A549 (cell line): ENCODE measurements around the gene GNGT2. TPM values are rescaled to one million over a fixed set of nuclear protein-coding genes. Genes with fewer than 3 reads are reported as not detected.

ENCODE experiments used
- ATAC-seq, 2 experiments: fragments of 200-7000 bp in 1 of 2; fragments of >200 bp in 1 of 2; cut with Nextera tagmentation in 1 of 2; cut with Tn5 transposase in 1 of 2; 3 replicates each; pipeline versions ENCODE4 v1.8.0 to v1.9.1; 2018 to 2020; ENCODE audit warnings: mild to moderate bottlenecking in 1 of 2, moderate library complexity in 1 of 2
- CTCF ChIA-PET: fragments of 300-600 bp; sonication (Branson Sonifier 250); formaldehyde crosslinking; extraction: SDS; loops from one replicate; lab custom pipeline; 2021; ENCODE audit warnings: antibody characterized with exemption, inconsistent platforms; lab: Yijun Ruan, JAX
- POLR2A ChIA-PET: fragments of 350-600 bp; formaldehyde crosslinking; extraction: SDS; loops from one replicate; lab custom pipeline; 2021; ENCODE audit warnings: antibody characterized with exemption, inconsistent platforms; lab: Yijun Ruan, JAX
- DNase-seq, 2 experiments: peaks; one replicate each; pipeline versions ENCODE4 v3.0.0 to v3.0.0-alpha.2; 2011 to 2016; ENCODE audit warnings: low read depth in 1 of 2, low spot score in 1 of 2
- FAIRE-seq: peaks from 2 replicates; lab custom pipeline; 2011; peaks lifted over from hg19 to GRCh38; lab: Jason Lieb, UNC
- H3K27ac ChIP-seq, 2 experiments: fragments of >200 bp; sonication (Bioruptor Twin); formaldehyde crosslinking; 3 replicates each; pipeline ENCODE4 v1.5.1; 2016 to 2017
- H3K4me1 ChIP-seq: fragments of >200 bp; sonication (Bioruptor Twin); formaldehyde crosslinking; 3 replicates; pipeline ENCODE4 v1.6.1; 2016
- H3K4me2 ChIP-seq: fragments of >200 bp; sonication (Bioruptor Twin); formaldehyde crosslinking; 3 replicates; pipeline ENCODE4 v1.6.1; 2016
- H3K4me3 ChIP-seq: fragments of >200 bp; sonication (Bioruptor Twin); formaldehyde crosslinking; 3 replicates; pipeline ENCODE4 v1.5.1; 2016
- H3K9me3 ChIP-seq: fragments of >200 bp; sonication (Bioruptor Twin); formaldehyde crosslinking; 3 replicates; pipeline ENCODE4 v1.6.1; 2016
- BHLHE40 ChIP-seq: IDR thresholded peaks from 2 replicates; pipeline ENCODE4 v1.6.1; 2012; ENCODE audit warnings: low read depth, low read length, inconsistent platforms
- CBX2 ChIP-seq: fragments of 200-600 bp; sonication (generic); IDR thresholded peaks from 2 replicates; pipeline ENCODE4 v1.6.1; 2016; ENCODE audit warnings: low read depth, mild to moderate bottlenecking, borderline replicate concordance
- CHD2 ChIP-seq: fragments of 150-350 bp; IDR thresholded peaks from 2 replicates; pipeline ENCODE4 v1.6.1; 2014; ENCODE audit warnings: low read length; ENCODE audit not compliant: partially characterized antibody
- CHD4 ChIP-seq: fragments of 200-600 bp; sonication (generic); IDR thresholded peaks from 2 replicates; pipeline ENCODE4 v1.6.1; 2016; ENCODE audit warnings: antibody characterized with exemption, mild to moderate bottlenecking, borderline replicate concordance
- EHF ChIP-seq: fragments of 250-450 bp; sonication (Bioruptor Pico); IDR thresholded peaks from 2 replicates; pipeline ENCODE4 v1.5.0; 2020; ENCODE audit warnings: mild to moderate bottlenecking
- EHMT2 ChIP-seq: fragments of 200-600 bp; sonication (generic); IDR thresholded peaks from 2 replicates; pipeline ENCODE4 v1.6.1; 2016; ENCODE audit warnings: antibody characterized with exemption, low read depth, mild to moderate bottlenecking, moderate library complexity
- ELK1 ChIP-seq: fragments of 150-350 bp; IDR thresholded peaks from 2 replicates; pipeline ENCODE4 v1.6.1; 2014; ENCODE audit warnings: low read depth, mild to moderate bottlenecking, low read length
- EP300 ChIP-seq, 2 experiments: fragments of >200 bp; sonication (Bioruptor Twin); formaldehyde crosslinking; IDR thresholded peaks; 2 replicates in 1 of 2; 3 replicates in 1 of 2; pipeline ENCODE4 v1.6.1; 2016 to 2017
- FOSB ChIP-seq: fragments of 250-450 bp; sonication (Bioruptor Pico); IDR thresholded peaks from 2 replicates; pipeline ENCODE4 v1.5.0; 2020; ENCODE audit warnings: mild to moderate bottlenecking, moderate library complexity
- FOSL2 ChIP-seq, 2 experiments: fragments of 450-650 bp in 1 of 2; fragments of >200 bp in 1 of 2; sonication (Bioruptor Twin) in 1 of 2; formaldehyde crosslinking; IDR thresholded peaks; 2 replicates each; pipeline versions ENCODE4 v1.5.0 to v1.6.1; 2016 to 2020; ENCODE audit warnings: mild to moderate bottlenecking in 1 of 2, moderate library complexity in 1 of 2
- HES2 ChIP-seq: fragments of >200 bp; sonication (Bioruptor Twin); formaldehyde crosslinking; IDR thresholded peaks from 2 replicates; pipeline ENCODE4 v1.6.1; 2016
- HOXB13 ChIP-seq: fragments of 250-450 bp; sonication (Bioruptor Pico); IDR thresholded peaks from 2 replicates; pipeline ENCODE4 v1.5.0; 2020; ENCODE audit warnings: low read depth, mild to moderate bottlenecking, moderate library complexity
- JUN ChIP-seq, 2 experiments: fragments of >200 bp; sonication (Bioruptor Twin); formaldehyde crosslinking; IDR thresholded peaks; 2 replicates in 1 of 2; 3 replicates in 1 of 2; pipeline ENCODE4 v1.6.1; 2016 to 2017
- KDM1A ChIP-seq: fragments of 200-600 bp; sonication (generic); IDR thresholded peaks from 2 replicates; pipeline ENCODE4 v1.6.1; 2016; ENCODE audit warnings: low read depth, mild to moderate bottlenecking
- NR3C1 ChIP-seq: fragments of >200 bp; sonication (Bioruptor Twin); formaldehyde crosslinking; IDR thresholded peaks from 3 replicates; pipeline ENCODE4 v1.6.1; 2017
- PHF8 ChIP-seq: fragments of 200-600 bp; sonication (generic); IDR thresholded peaks from 2 replicates; pipeline ENCODE4 v1.6.1; 2016; ENCODE audit warnings: low read depth, mild to moderate bottlenecking, antibody characterized with exemption, moderate library complexity, borderline replicate concordance
- RAD21 ChIP-seq, 2 experiments: fragments of >200 bp in 1 of 2; sonication (Bioruptor Twin) in 1 of 2; formaldehyde crosslinking in 1 of 2; IDR thresholded peaks in 1 of 2; conservative IDR thresholded peaks in 1 of 2; 2 replicates in 1 of 2; 3 replicates in 1 of 2; pipeline ENCODE4 v1.6.1; 2012 to 2018; ENCODE audit warnings: inconsistent platforms in 1 of 2
- RARB ChIP-seq: fragments of 250-450 bp; sonication (Bioruptor Pico); IDR thresholded peaks from 2 replicates; pipeline ENCODE4 v1.8.0; 2021; ENCODE audit warnings: mild to moderate bottlenecking, moderate library complexity
- RCOR1 ChIP-seq: fragments of 150-350 bp; IDR thresholded peaks from 2 replicates; pipeline ENCODE4 v1.6.1; 2014; ENCODE audit warnings: antibody characterized with exemption, low read length, low read depth
- RFX5 ChIP-seq: fragments of 450-650 bp; IDR thresholded peaks from 2 replicates; pipeline ENCODE4 v1.7.1; 2014; ENCODE audit warnings: antibody characterized with exemption, mild to moderate bottlenecking, moderate library complexity
- SMC3 ChIP-seq: fragments of >200 bp; sonication (Bioruptor Twin); formaldehyde crosslinking; IDR thresholded peaks from 3 replicates; pipeline ENCODE4 v1.6.1; 2018; ENCODE audit warnings: inconsistent platforms
- SREBF2 ChIP-seq: fragments of 450-650 bp; IDR thresholded peaks from 2 replicates; pipeline ENCODE4 v1.6.1; 2014; ENCODE audit warnings: mild to moderate bottlenecking, moderate library complexity
- TFCP2L1 ChIP-seq: fragments of 250-450 bp; sonication (Bioruptor Pico); IDR thresholded peaks from 2 replicates; pipeline ENCODE4 v1.5.0; 2021; ENCODE audit warnings: mild to moderate bottlenecking
- WGBS: methylation state at CpG from one replicate; pipeline ENCODE4 v1.1.6; 2017; ENCODE audit errors: missing lambda C conversion rate; 5-methylcytosine and 5-hydroxymethylcytosine counted together
- polyA plus RNA-seq, 4 experiments: library from polyadenylated mRNA; depleted of rRNA in 3 of 4; stranded (reverse); fragments of >200 nt; fragmentation: RNase III in 1 of 4; extraction: RNeasy Plus Mini Kit Qiagen cat#74134 plus additional on column Dnase treatment in 1 of 4; gene quantifications; 2 replicates in 3 of 4; 3 replicates in 1 of 4; pipeline ENCODE4 v1.2.3, GENCODE V29; 2011 to 2017
- TF ChIP-seq, protein P1 (sequence below): fragments of 450-650 bp; IDR thresholded peaks from 2 replicates; pipeline ENCODE4 v1.6.1; 2014; ENCODE audit warnings: antibody characterized with exemption
- TF ChIP-seq, protein P2 (sequence below): fragments of >200 bp; sonication (Bioruptor Twin); formaldehyde crosslinking; IDR thresholded peaks from 3 replicates; pipeline ENCODE4 v1.6.1; 2016
- TF ChIP-seq, protein P3 (sequence below): IDR thresholded peaks from 2 replicates; pipeline ENCODE4 v1.6.1; 2012
- TF ChIP-seq, protein P4 (sequence below): fragments of 250-450 bp; sonication (Bioruptor Pico); IDR thresholded peaks from 2 replicates; pipeline ENCODE4 v1.5.0; 2021; ENCODE audit warnings: mild to moderate bottlenecking, moderate library complexity, borderline replicate concordance

GNGT2 gene
- polyA plus RNA-seq, 2 of the 4 experiments (the other 2 are of a cell fraction): 0.31 TPM; not detected in 1

DNA sequence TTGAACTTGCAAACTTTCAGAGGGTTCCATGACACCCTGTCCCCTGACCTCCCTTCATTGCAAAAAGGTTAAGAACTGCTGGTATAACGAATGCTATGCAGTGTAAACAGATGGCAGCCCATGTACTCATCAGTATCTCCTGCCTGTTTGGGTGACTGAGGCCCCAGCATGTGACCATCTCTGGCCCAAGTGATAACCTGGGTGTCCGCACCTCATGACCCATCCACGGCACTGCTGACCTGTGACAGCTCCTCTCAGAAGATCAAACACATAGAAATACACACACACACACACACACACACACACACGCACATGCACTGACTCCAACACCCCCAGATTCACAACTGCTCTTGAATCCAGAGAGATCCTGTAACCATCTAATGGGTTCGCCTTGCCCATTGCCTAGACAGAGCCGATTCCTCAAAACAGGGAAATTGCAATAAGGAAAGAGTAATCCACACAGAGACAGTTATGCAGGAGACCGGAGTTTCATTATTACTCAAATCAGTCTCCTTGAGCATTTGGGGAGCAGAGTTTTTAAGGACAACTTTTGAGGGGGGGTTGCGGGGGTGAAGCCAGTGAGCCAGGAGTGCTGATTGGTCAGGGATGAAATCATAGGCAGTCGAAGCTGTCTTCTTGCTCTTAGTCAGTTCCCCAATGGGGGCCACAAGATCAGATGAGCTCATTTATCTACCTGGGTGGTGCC, 31.5 kb upstream of the GNGT2 start:
- no peaks in the 10 kb centered on the region for H3K4me1 ChIP-seq
- TF ChIP-seq, protein P1, sequence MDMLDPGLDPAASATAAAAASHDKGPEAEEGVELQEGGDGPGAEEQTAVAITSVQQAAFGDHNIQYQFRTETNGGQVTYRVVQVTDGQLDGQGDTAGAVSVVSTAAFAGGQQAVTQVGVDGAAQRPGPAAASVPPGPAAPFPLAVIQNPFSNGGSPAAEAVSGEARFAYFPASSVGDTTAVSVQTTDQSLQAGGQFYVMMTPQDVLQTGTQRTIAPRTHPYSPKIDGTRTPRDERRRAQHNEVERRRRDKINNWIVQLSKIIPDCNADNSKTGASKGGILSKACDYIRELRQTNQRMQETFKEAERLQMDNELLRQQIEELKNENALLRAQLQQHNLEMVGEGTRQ: no peak
- TF ChIP-seq NR3C1: no peak
- no peak for TF ChIP-seq BHLHE40
- TF ChIP-seq, protein P2, sequence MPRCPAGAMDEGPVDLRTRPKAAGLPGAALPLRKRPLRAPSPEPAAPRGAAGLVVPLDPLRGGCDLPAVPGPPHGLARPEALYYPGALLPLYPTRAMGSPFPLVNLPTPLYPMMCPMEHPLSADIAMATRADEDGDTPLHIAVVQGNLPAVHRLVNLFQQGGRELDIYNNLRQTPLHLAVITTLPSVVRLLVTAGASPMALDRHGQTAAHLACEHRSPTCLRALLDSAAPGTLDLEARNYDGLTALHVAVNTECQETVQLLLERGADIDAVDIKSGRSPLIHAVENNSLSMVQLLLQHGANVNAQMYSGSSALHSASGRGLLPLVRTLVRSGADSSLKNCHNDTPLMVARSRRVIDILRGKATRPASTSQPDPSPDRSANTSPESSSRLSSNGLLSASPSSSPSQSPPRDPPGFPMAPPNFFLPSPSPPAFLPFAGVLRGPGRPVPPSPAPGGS: no peak
- no peak for TF ChIP-seq RARB (CRISPR knock-in tag)
- no peak for TF ChIP-seq PHF8
- TF ChIP-seq RAD21 (conservative IDR thresholded peaks at IDR 0.05 in 1 of 2, IDR thresholded peaks at IDR 0.05 in 1 of 2): no peak
- no peak for TF ChIP-seq EP300 (IDR thresholded peaks at IDR 0.05)
- no peak for TF ChIP-seq RFX5
- TF ChIP-seq CHD4: no peak
- no peak for TF ChIP-seq SMC3
- TF ChIP-seq KDM1A: no peak
- TF ChIP-seq EHMT2: no peak
- no peak for TF ChIP-seq HES2
- no peak for TF ChIP-seq RCOR1
- TF ChIP-seq CBX2: no peak
- CTCF ChIA-PET: interaction anchor here (0.7 to 4.8 kb wide), 4 partner anchors 15 to 157 kb away, joined by 3 to 48 read pairs (median 3); no protein-coding TSS in a partner anchor
- no peak for ATAC-seq
- WGBS: 74% methylated on average over 9 of the region's 9 CpGs
- no peaks in the 10 kb centered on the region for H3K9me3 ChIP-seq
- H3K27ac ChIP-seq: no peak overlapping the region
- no peak overlapping the region for H3K4me2 ChIP-seq
- DNase-seq: no peak
- no peak overlapping the region for H3K4me3 ChIP-seq
- POLR2A ChIA-PET: no interaction called here
- no peak for FAIRE-seq

- no peak for DNase-seq
- no peak for FAIRE-seq
- Histone ChIP-seq H3K4me3 (no peak overlapping the region), H3K9me3 (no peaks in the 10 kb centered on the region), H3K4me2 (no peak overlapping the region), H3K27ac (no peak overlapping the region), H3K4me1 (no peaks in the 10 kb centered on the region)
- ChIA-PET CTCF (interaction anchor here (1.9 to 4.8 kb wide), 2 partner anchors 8 to 14 kb away, joined by 8 to 48 read pairs; no protein-coding TSS in a partner anchor), POLR2A (interaction anchor here (1.4 kb wide), 1 partner anchor 349 kb away, joined by 3 read pairs; the partner anchor contains the start of gene ATP5MC1)
- ATAC-seq: no peak
- 82% methylated on average over 8 of the region's 8 CpGs for WGBS
- TF ChIP-seq SREBF2 (no peak), FOSL2 (IDR thresholded peaks at IDR 0.05) (no peak), FOSL2 (CRISPR knock-in tag; IDR thresholded peaks at IDR 0.05) (no peak), CHD2 (no peak), JUN (IDR thresholded peaks at IDR 0.05) (no peak), HES2 (no peak), EHMT2 (no peak), FOSB (CRISPR knock-in tag) (no peak), TFCP2L1 (no peak), EP300 (IDR thresholded peaks at IDR 0.05) (no peak), BHLHE40 (no peak), ELK1 (no peak), HOXB13 (no peak), EHF (no peak), RARB (CRISPR knock-in tag) (no peak)
- TF ChIP-seq, protein P3, sequence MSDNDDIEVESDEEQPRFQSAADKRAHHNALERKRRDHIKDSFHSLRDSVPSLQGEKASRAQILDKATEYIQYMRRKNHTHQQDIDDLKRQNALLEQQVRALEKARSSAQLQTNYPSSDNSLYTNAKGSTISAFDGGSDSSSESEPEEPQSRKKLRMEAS: no peak
- TF ChIP-seq, protein P4, sequence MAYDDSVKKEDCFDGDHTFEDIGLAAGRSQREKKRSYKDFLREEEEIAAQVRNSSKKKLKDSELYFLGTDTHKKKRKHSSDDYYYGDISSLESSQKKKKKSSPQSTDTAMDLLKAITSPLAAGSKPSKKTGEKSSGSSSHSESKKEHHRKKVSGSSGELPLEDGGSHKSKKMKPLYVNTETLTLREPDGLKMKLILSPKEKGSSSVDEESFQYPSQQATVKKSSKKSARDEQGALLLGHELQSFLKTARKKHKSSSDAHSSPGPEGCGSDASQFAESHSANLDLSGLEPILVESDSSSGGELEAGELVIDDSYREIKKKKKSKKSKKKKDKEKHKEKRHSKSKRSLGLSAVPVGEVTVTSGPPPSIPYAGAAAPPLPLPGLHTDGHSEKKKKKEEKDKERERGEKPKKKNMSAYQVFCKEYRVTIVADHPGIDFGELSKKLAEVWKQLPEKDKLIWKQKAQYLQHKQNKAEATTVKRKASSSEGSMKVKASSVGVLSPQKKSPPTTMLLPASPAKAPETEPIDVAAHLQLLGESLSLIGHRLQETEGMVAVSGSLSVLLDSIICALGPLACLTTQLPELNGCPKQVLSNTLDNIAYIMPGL (CRISPR knock-in tag): no peak
- TF ChIP-seq, protein P2: no peak
Measured at GRCh38 chr17:49241040-49241439, 30.7 kb upstream of the GNGT2 start.
